Measurements from ENCODE around the gene CD86.

- no peak for TF ChIP-seq POLR2A (IDR thresholded peaks at IDR 0.05; ENCODE audit: low read depth, low read length)
- no peak for TF ChIP-seq TAF1 (IDR thresholded peaks at IDR 0.05; ENCODE audit: borderline replicate concordance, low read depth, low read length)
- TF ChIP-seq POLR2AphosphoS5 (IDR thresholded peaks at IDR 0.05; ENCODE audit: low read depth, low read length), result no peak
Measured at GRCh38 chr3:122021037-122021436, 34.1 kb upstream of the CD86 start.
